ENCODE results near the gene CT45A1. TPM values are rescaled to one million over a fixed set of nuclear protein-coding genes. Genes with fewer than 3 reads are reported as not detected.
"Not testable (repeated sequence)": the region's sequence is repeated elsewhere in the genome, so short reads cannot be mapped to it uniquely, and the experiment has no call there.

Gene CT45A1

GRCh38 chrX:135744739-135745138 lies 31.3 kb downstream of the CT45A1 start:
- not testable (repeated sequence) for H3K4me2 ChIP-seq (ENCODE audit: low read length); H3K9ac ChIP-seq (ENCODE audit: low read depth, low read length); H3K36me3 ChIP-seq (ENCODE audit: insufficient read depth, low read length); H3K9me3 ChIP-seq (replicated peaks; ENCODE audit: low read length); H3K4me1 ChIP-seq (ENCODE audit: control insufficient read depth, insufficient read depth, low read length); H3K4me3 ChIP-seq (ENCODE audit: low read length); H3K27me3 ChIP-seq (ENCODE audit: control insufficient read depth, insufficient read depth, low read length)

DNA sequence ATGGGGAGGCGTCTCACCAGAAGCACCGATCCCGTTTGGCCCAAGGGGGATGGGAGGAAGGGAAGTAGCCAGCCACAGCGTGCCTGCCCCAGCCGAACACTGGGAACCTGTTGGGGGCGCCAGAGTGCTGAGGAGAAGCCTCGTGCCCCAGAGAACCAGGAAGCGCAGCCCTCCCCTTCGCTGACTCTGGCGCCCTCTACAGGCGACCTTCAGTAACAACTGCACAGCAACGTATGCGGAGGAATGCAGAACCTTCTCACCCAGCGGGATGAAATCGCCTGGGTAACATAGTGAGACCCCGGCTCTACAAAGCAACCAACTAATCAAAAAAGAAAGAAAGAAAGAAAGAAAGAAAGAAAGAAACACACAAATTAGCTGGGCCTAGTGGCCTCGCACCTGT lies 54.7 kb downstream of the CT45A1 start, which contains the start of gene CT45A3:
Gene CT45A3 (minus strand): TSS at position 101 of the 400 bp plus-strand sequence. CDS start 3,747 bp downstream, outside the sequence.
- H3K9me3 ChIP-seq (replicated peaks; ENCODE audit: low read length); H3K9ac ChIP-seq (ENCODE audit: low read depth, low read length); H3K36me3 ChIP-seq (ENCODE audit: insufficient read depth, low read length); H3K4me3 ChIP-seq (ENCODE audit: low read length); H3K4me1 ChIP-seq (ENCODE audit: control insufficient read depth, insufficient read depth, low read length); H3K27me3 ChIP-seq (ENCODE audit: control insufficient read depth, insufficient read depth, low read length); H3K4me2 ChIP-seq (ENCODE audit: low read length): not testable (repeated sequence)

Small RNA genes within 50 kb of the gene (small RNA-seq; reads per million reads assigned to genes)
- gene AC240442.1: not detected
